HG03571 (cell line): ENCODE results near the gene TCL1A.
"Not testable (repeated sequence)": the region's sequence is repeated elsewhere in the genome, so short reads cannot be mapped to it uniquely, and the experiment has no call there.

Source experiments
- ATAC-seq: cut with Tn5 transposase; IDR thresholded peaks from one replicate; pipeline ENCODE4 v1.9.1; 2021; ENCODE audit not compliant: unreplicated experiment

Gene TCL1A

DNA sequence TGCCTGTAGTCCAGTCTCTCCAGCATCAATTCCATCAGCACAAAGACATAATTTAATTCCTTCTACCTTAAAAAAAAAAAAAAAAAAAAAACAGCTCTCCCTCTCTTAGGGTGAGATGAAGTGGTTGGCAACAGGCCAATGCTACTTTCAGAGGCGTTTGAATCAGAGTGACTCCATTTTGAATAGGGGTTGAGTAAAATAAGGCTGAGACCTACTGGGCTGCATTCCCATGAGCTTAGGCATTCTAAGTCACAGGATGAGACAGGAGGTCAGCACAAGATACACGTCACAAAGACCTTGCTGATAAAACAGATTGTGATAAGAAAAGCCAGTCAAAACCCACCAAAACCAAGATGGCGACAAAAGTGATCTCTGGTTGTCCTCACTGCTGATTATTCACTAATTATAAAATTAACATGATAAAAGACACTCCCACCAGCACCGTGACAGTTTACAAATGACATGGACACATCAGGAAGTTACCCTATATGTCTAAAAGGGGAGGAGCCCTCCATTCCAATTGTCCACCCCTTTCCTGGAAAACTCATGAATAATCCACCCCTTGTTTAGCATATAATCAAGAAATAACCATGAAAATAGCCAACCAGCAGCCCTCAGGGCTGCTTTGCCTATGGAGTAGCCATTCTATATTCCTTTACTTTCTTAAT lies 34.6 kb downstream of the TCL1A start:
- ATAC-seq, result no peak

DNA sequence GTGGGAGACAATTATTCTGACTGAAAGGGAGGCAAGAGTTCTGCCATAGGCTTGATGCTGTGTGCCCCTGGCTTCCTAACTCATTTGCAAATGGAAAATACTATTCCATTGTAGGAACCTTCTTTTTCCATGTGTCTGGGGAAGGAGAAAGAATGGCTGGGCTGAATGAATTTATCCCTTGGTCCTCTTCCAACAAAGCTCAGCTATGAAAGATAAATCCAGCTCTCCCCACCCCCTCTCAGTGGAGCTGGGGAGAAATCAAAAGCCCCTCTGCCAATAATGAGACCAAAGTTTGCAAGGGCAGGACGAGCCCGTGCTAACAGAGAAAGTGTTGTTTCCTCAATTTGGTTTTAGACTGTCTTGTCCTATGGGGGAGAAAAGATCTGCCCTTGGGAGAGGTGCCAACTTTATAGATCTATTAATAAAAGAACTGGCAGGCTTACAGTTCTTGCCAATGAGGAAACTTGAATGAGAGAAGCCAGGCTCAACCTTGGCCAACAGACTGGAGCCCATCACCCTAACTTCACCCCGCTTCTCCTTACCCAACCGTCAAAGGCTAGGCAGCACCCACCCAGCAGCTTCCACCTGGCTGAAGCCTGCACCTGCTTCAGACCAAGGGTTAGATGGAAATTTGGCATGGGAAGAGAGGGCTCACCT lies 36.6 kb downstream of the TCL1A start:
- ATAC-seq, result no peak

DNA sequence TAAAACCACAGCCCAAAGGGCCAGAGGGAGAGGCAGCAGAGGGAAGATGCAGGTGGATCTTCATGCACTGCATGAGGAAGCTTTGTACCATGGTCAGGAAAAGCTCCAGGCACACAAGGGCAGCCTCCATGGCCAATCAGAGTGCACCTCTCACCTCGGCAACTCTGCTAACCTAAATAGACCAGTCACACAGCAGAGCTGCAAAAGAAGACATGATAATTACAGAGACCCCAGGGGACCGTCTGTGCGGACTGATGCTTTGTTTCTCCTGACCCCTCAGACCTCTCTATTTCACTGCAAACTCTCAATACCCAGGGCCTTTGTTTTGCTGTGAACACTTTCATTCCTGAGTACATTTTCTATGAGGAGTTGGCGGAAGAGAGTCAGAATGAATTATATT lies 38.4 kb downstream of the TCL1A start:
- no peak for ATAC-seq

DNA sequence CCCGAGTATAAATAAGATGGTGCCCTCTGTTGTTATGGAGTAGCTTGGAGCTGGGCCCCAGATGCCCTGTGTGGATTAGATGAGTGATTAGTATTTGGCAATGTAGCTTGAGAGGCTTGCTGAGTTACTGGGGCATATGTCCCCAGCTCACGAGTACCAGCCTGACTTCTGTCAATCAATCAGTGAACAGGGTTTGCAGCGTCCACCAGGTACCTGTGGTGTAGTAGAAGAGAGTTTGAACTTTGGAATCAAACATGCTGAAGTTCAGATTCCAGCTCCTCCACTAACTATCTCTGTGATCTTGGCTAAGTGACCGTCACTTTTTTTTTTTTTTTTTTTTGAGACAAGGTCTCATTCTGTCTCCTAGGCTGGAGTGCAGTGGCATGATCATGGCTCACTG lies 39.3 kb downstream of the TCL1A start:
- ATAC-seq, result no peak

DNA sequence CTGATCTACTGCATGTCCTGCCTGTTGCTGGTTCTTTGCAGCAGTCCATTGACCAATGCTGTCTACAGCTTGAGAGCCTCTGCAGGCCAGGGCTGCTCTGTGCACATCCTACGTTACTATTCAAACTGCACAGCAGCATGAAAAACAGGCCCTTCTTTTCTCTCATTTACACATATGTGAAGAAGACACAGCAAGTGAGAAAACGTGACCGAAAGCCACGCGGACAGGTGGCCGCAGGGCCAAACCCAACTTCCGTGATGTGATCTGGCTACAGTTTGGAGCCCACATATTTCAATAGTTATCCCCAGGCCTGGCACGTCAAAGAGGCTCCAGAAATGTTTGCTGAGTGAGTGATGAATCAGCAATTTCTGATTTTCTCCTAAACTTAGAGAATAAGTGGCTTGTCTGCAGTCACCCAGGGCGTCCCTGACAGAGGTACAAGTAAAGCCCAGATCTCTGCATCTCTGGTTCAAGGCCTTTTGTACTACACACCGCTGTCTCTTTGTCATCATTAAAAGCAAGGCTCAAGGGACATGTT lies 45.6 kb downstream of the TCL1A start:
- peak; percentile 37 for ATAC-seq

DNA sequence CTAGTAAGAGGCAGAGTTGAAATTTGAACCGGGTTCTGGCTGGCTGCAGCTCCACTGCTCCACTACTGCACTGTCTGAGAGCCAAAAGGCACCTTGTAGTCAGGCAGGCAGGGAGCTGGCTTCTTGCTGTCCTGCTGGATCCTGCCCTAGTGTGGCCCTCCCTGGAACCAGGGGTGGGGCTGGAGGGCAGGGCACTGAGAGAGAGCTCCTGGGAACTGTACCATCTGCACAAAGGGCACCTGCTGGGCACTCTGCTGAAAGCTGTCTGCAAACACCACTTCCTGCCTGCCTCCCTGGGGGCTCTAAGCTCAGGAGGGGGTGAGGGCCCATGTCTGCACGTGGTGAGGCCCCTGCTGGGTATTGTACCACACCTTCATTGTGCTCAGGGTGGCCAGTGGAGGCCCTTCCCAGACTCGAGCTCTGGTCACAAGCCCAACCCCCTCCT lies 46.7 kb downstream of the TCL1A start:
- ATAC-seq, result no peak

DNA sequence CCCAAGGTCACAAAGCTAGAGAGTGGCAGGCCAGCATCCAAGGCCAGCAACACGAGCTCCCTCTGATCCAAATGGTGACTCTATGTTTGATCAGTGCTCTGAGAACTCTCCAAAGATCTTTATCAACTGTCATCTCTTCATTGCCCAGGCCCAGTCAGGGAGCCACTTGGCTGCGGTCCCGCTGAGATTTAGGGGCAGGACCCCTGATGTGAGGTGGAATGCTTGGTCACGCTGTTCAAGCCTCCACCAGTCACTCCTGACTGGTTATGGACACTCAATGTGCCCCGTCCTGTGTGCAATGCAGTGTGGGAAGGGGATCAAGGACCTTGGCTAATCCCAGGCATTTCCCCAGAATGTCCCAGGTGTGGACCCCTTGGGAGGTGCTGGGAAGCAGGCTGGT lies 47.5 kb downstream of the TCL1A start:
- ATAC-seq, result no peak

DNA sequence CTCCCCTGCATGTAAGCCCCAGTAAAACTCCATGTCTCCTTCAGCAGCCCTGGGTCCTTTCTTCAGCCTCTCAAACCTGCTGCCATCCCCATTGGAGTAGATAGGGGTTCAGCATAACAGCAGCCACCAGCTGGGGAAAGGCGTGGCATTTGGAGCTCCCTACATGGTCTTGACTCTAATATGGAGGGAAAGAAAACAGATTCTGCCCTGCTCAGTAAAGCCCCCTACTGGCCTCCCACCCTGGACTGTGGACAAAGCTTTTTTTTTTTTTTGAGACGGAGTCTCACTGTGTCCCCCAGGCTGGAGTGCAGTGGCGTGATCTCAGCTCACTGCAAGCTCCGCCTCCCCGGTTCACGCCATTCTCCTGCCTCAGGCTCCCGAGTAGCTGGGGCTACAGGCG lies 48.4 kb downstream of the TCL1A start:
- not testable (repeated sequence) for ATAC-seq

DNA sequence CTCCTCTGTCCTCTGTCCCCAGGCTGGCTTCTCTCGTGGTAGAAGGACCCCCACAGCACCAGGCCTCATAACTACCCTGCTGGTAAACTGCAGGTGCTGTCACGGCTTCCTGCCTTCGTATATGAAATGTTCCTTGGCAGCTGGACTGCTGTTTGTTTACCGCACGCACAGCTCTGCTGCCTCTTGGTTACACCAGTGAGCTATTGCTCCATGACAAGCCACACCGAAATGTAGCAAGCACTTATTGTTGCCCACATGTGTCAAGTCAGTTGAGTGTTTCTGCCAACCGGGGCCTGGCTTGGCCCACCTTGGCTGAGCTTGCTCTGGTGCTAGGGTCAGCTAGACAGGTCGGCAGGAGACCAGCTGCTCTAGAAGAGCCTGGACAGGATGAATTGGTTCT lies 49.4 kb downstream of the TCL1A start:
- ATAC-seq, result peak; percentile 29

DNA sequence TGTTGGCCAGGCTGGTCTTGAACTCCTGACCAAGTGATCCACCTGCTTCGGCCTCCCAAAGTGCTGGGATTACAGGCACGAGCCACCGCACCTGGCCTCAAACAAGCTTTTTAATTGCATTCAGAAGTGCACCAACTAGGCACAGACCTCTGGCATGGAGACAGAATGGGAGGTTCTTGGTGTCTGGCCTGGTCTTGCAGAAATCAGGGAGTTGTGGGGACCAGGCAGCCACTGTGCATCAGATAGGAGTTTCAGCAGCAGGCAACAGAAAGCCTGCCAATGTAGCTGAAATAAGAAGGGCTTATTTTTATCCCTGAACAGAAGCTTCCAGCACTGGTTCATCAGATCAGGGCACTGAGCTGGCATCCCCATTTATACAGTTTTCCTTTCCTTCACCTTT lies 49.9 kb downstream of the TCL1A start:
- ATAC-seq, result no peak

DNA sequence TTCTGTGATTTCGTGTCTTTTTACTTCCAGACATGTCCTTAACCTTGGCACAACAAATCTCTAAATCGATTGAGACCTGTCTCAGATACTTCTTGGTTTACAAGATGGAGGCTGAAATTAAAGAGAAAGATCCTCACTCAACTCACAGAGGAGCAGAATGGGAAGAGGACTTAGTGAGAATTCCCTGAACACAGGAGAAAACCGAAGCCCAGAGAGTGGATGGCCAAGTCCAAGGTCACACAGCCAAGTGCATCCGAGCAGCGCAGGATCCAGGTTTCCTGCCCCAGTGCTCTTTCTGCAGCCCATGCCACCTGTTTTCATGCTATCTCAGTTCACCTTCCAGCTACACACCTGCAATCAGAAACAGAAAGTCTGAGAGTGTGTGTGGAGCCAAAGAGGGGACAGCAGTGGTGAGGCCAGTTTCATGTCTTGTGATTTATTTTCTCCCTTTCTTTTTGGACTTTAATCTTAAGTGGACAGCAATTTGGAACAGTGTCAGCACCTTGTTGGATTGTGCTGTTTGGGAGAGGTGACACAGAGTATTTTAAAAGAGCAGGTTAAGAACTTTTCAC lies 50.6 kb downstream of the TCL1A start:
- ATAC-seq, result no peak

DNA sequence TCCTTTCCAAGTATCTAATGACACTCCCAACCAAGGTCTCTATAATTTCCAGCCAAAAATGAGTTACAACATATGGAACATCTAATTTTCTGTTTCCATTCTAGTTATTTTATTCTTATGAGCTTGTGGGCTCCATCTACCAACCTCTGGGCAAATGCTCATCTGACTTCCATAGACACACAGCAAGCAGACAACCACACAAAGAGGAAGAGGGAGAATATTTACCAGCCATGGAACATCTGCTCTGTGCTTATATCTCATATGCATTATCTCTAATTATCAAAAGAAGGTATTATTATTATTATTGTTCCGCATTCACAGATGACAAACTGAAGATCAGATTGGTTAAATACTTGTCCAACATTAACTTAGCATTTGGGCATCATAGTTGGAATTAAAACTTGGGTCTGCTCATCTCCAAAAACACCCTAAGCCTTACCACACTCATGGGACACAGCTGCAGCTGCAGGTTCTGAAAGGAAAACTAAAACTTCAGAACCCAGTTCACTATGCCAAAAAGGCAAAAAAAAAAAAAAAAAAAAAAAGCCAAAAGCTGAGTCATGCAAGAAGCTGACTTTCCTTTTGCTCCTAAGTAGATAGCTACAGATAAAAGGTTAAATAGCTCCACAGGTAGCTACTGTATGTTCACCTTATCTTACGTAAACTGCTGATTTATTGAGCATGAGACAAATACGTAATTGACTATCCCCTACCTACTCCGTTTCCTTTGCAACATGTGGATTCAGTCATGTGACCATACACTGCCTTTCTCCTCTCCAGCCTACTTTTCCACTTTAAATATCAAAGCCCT lies 51.3 kb downstream of the TCL1A start:
- ATAC-seq, result peak; percentile 28

DNA sequence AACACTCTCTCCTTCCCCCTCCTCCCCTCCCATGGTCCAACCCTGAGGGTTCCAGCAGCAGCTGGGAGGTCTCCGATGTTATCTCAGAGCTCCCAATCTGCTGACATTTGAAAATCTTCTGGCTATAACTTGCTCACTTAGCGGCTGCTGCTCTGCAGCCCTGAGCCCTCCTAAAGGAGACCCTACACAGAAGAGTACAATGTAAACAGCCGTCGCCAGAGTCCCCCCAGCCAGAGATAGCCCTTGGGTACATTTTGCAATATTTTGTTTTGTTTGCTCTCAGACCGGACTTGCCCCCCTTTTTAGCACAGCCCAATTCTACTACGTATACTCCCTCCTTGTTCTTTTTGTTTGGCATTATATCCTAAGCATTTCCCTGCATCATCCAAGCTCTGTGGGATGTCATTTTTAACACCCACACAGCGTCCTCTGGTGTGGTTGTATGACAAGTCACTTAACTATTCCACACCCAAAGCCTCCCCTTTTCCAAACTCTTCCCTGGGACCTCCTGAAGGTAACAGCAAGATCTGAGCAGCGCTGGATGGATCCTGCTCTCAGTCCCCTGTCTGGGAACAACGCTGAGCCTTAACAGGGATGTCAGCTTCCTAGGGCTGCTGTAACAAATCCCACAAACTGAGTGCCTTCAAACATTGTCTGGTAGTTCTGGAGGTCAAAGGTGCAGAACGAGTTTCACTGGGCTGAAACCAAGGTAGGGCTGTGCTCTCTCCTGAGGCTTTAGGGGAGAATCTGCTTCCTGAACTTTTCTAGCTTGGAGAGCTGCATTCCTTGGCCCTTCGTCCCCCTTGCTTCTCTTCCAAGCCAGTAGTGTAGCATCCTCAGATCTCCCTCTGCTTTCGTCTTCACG lies 53.0 kb downstream of the TCL1A start:
- no peak for ATAC-seq

DNA sequence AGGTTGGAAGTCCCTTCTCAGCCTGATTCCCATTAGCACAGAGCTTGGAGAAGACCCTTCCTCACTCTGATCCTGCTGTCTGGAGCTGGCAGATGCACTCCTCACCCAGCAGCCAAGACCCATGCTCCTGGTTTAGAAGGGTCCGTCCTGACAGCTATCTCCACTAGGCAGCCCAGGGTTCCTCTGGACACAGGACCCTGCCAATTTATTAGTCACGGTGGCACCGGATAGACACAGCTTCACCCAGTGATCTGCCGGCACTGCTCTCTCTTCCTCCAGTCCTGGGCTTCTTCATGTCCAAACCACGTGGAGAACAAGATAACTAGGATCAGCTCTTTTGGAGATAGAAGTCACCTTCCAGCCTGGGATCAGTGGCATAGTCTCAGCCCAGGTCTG lies 53.9 kb downstream of the TCL1A start:
- no peak for ATAC-seq
